GM12878 (cell line): Measurements from ENCODE around the gene SFSWAP.

ENCODE experiments used
- BRCA1 ChIP-seq: IDR thresholded peaks from 2 replicates; pipeline ENCODE4 v1.6.1; 2011; ENCODE audit warnings: low read depth, low read length, improper control_type of control experiment
- EZH2 ChIP-seq: IDR thresholded peaks from 2 replicates; pipeline ENCODE4 v1.6.1; 2012; ENCODE audit warnings: low read depth, mild to moderate bottlenecking, control low read depth, inconsistent platforms, low read length, borderline replicate concordance; ENCODE audit not compliant: control insufficient read depth
- HDAC6 ChIP-seq: fragments of 200-600 bp; sonication (generic); IDR thresholded peaks from one replicate; pipeline ENCODE4 v1.8.0; 2017; ENCODE audit warnings: antibody characterized with exemption; ENCODE audit not compliant: unreplicated experiment
- NFIC ChIP-seq: IDR thresholded peaks from 2 replicates; pipeline ENCODE4 v1.6.1; 2012; ENCODE audit warnings: low read depth, mild to moderate bottlenecking, inconsistent platforms, low read length, moderate library complexity
- POLR2AphosphoS5 ChIP-seq: IDR thresholded peaks from 2 replicates; pipeline ENCODE4 v1.6.1; 2011; ENCODE audit warnings: mild to moderate bottlenecking, low read length, inconsistent platforms
- SIN3A ChIP-seq: IDR thresholded peaks from 2 replicates; pipeline ENCODE4 v1.6.1; 2012; ENCODE audit warnings: low read depth, low read length, improper control_type of control experiment
- SIX5 ChIP-seq: IDR thresholded peaks from 2 replicates; pipeline ENCODE4 v1.6.1; 2011; ENCODE audit warnings: mild to moderate bottlenecking, low read depth, low read length, moderate library complexity; ENCODE audit not compliant: severe bottlenecking
- SREBF2 ChIP-seq: IDR thresholded peaks from 2 replicates; pipeline ENCODE4 v1.6.1; 2012; ENCODE audit warnings: mild to moderate bottlenecking, low read length
- TAF1 ChIP-seq: IDR thresholded peaks from 2 replicates; pipeline ENCODE4 v1.6.1; 2011; ENCODE audit warnings: mild to moderate bottlenecking, low read depth, low read length, borderline replicate concordance
- TBL1XR1 ChIP-seq: IDR thresholded peaks from 2 replicates; pipeline ENCODE4 v1.6.1; 2012; ENCODE audit warnings: low read depth, low read length, improper control_type of control experiment
- TF ChIP-seq, protein P1 (sequence below): fragments of 150-350 bp; IDR thresholded peaks from 2 replicates; pipeline ENCODE4 v1.6.1; 2016; ENCODE audit warnings: low read depth, low read length
- TF ChIP-seq, protein P2 (sequence below), 3 experiments: IDR thresholded peaks in 2 of 3; conservative IDR thresholded peaks in 1 of 3; 2 replicates each; pipeline ENCODE4 v1.5.1; 2011; ENCODE audit warnings: low read depth in 3 of 3, low read length in 3 of 3, mild to moderate bottlenecking in 3 of 3, control low read depth in 2 of 3, moderate library complexity in 2 of 3, inconsistent platforms in 1 of 3, mixed read lengths in 1 of 3; ENCODE audit not compliant: control insufficient read depth in 2 of 3, insufficient read depth in 1 of 3; ENCODE audit errors: extremely low read depth in 1 of 3

DNA sequence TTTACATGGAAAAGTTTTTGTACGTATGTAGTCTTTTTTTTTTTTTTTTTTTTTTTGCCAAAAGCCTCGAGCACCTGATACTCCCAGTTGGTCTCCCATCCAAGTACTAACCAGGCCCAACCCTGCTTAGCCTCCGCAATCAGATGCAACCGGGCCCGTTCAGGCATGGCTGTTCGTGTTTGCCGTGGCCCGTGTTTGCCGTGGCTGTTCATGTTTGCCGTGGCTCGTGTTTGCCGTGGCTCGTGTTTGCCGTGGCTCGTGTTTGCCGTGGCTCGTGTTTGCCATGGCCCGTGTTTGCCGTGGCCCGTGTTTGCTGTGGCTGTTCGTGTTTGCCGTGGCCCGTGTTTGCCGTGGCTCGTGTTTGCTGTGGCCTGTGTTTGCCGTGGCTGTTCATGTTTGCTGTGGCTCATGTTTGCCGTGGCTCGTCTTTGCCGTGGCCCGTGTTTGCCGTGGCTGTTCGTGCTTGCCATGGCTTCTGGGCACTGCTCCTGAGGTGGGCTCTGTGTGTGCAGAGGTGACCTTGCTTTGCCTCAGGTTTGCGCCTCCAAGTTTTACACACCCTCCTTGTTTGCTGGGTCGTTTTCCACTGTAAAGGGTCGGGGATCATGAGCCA is 90.5 kb downstream of the SFSWAP start:
- no peak for TF ChIP-seq EZH2
- no peak for TF ChIP-seq NFIC
- TF ChIP-seq TAF1, result no peak
- no peak for TF ChIP-seq TBL1XR1
- no peak for TF ChIP-seq HDAC6
- no peak for TF ChIP-seq SIN3A
- no peak for TF ChIP-seq POLR2AphosphoS5
- TF ChIP-seq, protein P1, sequence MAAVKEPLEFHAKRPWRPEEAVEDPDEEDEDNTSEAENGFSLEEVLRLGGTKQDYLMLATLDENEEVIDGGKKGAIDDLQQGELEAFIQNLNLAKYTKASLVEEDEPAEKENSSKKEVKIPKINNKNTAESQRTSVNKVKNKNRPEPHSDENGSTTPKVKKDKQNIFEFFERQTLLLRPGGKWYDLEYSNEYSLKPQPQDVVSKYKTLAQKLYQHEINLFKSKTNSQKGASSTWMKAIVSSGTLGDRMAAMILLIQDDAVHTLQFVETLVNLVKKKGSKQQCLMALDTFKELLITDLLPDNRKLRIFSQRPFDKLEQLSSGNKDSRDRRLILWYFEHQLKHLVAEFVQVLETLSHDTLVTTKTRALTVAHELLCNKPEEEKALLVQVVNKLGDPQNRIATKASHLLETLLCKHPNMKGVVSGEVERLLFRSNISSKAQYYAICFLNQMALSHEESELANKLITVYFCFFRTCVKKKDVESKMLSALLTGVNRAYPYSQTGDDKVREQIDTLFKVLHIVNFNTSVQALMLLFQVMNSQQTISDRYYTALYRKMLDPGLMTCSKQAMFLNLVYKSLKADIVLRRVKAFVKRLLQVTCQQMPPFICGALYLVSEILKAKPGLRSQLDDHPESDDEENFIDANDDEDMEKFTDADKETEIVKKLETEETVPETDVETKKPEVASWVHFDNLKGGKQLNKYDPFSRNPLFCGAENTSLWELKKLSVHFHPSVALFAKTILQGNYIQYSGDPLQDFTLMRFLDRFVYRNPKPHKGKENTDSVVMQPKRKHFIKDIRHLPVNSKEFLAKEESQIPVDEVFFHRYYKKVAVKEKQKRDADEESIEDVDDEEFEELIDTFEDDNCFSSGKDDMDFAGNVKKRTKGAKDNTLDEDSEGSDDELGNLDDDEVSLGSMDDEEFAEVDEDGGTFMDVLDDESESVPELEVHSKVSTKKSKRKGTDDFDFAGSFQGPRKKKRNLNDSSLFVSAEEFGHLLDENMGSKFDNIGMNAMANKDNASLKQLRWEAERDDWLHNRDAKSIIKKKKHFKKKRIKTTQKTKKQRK, result no peak
- TF ChIP-seq, protein P2, sequence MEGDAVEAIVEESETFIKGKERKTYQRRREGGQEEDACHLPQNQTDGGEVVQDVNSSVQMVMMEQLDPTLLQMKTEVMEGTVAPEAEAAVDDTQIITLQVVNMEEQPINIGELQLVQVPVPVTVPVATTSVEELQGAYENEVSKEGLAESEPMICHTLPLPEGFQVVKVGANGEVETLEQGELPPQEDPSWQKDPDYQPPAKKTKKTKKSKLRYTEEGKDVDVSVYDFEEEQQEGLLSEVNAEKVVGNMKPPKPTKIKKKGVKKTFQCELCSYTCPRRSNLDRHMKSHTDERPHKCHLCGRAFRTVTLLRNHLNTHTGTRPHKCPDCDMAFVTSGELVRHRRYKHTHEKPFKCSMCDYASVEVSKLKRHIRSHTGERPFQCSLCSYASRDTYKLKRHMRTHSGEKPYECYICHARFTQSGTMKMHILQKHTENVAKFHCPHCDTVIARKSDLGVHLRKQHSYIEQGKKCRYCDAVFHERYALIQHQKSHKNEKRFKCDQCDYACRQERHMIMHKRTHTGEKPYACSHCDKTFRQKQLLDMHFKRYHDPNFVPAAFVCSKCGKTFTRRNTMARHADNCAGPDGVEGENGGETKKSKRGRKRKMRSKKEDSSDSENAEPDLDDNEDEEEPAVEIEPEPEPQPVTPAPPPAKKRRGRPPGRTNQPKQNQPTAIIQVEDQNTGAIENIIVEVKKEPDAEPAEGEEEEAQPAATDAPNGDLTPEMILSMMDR (IDR thresholded peaks at IDR 0.05 in 2 of 3, conservative IDR thresholded peaks at IDR 0.05 in 1 of 3; ENCODE audit: control insufficient read depth in 2 of 3, extremely low read depth in 1 of 3, insufficient read depth in 1 of 3, low read depth in 3 of 3, low read length in 3 of 3), result no peak
- no peak for TF ChIP-seq SREBF2
- no peak for TF ChIP-seq SIX5
- TF ChIP-seq BRCA1, result no peak
